ENCODE data around the gene HERPUD1. TPM values are rescaled to one million over a fixed set of nuclear protein-coding genes. Genes with fewer than 3 reads are reported as not detected.

The HERPUD1 gene
- total RNA-seq, 1 experiment from 2014 or later: 99.4 TPM

DNA sequence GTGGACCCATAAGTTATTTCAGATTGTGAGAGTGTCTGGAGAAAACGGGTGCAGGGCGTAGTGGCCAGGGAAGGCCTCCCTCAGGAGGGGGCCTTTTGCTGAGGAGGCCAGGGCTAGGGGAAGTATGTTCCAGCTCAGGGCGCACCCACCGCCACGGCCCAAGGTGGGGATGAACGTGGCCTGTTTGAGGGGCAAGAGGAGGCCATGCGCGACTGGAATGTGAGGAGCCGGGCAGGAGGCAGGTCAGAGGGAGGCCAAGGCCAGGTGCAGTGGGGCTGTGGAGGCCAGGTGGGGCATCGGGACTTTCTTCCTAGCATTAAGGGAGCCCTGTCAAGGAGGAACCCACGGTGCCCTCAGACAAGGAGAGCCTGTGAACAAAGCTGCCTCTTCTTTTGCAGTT lies 40.3 kb upstream of the HERPUD1 start:
- Histone ChIP-seq H3K4me3 (ENCODE audit: low read depth, low read length, poor library complexity, severe bottlenecking) (no peak overlapping the region), H3K27ac (ENCODE audit: low read depth, low read length, poor library complexity, severe bottlenecking) (no peak overlapping the region), H3K27me3 (replicated peaks; ENCODE audit: insufficient read depth, low read depth, low read length, poor library complexity) (no peaks in the 10 kb centered on the region), H3K4me1 (ENCODE audit: insufficient read depth, low read length, poor library complexity, severe bottlenecking) (no peaks in the 10 kb centered on the region), H3K36me3 (ENCODE audit: insufficient read depth, low read length, poor library complexity, severe bottlenecking) (no peaks in the 10 kb centered on the region), H3K9me3 (ENCODE audit: low read depth, low read length, poor library complexity, severe bottlenecking) (no peaks in the 10 kb centered on the region)
- no peak for DNase-seq (ENCODE audit: low spot score)
- ChIA-PET POLR2A (ENCODE audit: low non-redundant PET) (no interaction called here), CTCF (interaction anchor here (0.6 kb wide), 1 partner anchor 627 kb away, joined by 3 read pairs; no protein-coding TSS in a partner anchor)
- BruUV-seq (replicated peaks): no TSS peak
- TF ChIP-seq, protein P1, sequence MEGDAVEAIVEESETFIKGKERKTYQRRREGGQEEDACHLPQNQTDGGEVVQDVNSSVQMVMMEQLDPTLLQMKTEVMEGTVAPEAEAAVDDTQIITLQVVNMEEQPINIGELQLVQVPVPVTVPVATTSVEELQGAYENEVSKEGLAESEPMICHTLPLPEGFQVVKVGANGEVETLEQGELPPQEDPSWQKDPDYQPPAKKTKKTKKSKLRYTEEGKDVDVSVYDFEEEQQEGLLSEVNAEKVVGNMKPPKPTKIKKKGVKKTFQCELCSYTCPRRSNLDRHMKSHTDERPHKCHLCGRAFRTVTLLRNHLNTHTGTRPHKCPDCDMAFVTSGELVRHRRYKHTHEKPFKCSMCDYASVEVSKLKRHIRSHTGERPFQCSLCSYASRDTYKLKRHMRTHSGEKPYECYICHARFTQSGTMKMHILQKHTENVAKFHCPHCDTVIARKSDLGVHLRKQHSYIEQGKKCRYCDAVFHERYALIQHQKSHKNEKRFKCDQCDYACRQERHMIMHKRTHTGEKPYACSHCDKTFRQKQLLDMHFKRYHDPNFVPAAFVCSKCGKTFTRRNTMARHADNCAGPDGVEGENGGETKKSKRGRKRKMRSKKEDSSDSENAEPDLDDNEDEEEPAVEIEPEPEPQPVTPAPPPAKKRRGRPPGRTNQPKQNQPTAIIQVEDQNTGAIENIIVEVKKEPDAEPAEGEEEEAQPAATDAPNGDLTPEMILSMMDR (conservative IDR thresholded peaks at IDR 0.05; ENCODE audit: low read depth, low read length): no peak
- no peak for TF ChIP-seq EZH2 (IDR thresholded peaks at IDR 0.05; ENCODE audit: borderline replicate concordance, low read depth, low read length, poor library complexity, severe bottlenecking)
- intact Hi-C loops (cut with micrococcal nuclease; ENCODE audit: unreplicated experiment): no loop called here

DNA sequence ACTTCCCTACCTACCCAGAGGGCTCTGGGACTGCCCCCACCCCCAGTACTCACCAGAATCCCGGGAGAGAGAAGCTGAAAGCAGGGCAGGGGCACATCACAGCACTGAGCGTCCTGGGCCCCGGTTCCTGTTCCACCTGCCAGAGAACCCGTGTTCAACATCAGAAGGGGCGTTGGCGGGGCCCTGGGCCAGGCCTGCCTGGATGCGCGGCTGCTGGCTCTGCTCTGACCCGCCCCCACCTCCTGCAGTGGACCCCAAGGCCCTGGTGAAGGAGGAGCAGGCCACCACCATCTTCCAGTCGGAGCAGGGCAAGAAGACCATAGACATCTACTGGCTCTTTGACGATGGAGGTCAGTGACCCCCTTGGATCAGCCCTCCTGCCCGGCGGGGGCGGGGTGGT lies 39.2 kb upstream of the HERPUD1 start:
- H3K27me3 ChIP-seq (replicated peaks; ENCODE audit: insufficient read depth, low read depth, low read length, poor library complexity): no peaks in the 10 kb centered on the region
- H3K9me3 ChIP-seq (ENCODE audit: low read depth, low read length, poor library complexity, severe bottlenecking): no peaks in the 10 kb centered on the region
- H3K27ac ChIP-seq (ENCODE audit: low read depth, low read length, poor library complexity, severe bottlenecking): no peak overlapping the region
- no peak for DNase-seq (ENCODE audit: low spot score)
- no TSS peak for BruUV-seq (replicated peaks)
- intact Hi-C loops (cut with micrococcal nuclease; ENCODE audit: unreplicated experiment): no loop called here
- TF ChIP-seq, protein P1 (conservative IDR thresholded peaks at IDR 0.05; ENCODE audit: low read depth, low read length): no peak
- TF ChIP-seq EZH2 (IDR thresholded peaks at IDR 0.05; ENCODE audit: borderline replicate concordance, low read depth, low read length, poor library complexity, severe bottlenecking): no peak
- CTCF ChIA-PET: no interaction called here
- POLR2A ChIA-PET (ENCODE audit: low non-redundant PET): no interaction called here
- no peak overlapping the region for H3K4me3 ChIP-seq (ENCODE audit: low read depth, low read length, poor library complexity, severe bottlenecking)
- no peaks in the 10 kb centered on the region for H3K4me1 ChIP-seq (ENCODE audit: insufficient read depth, low read length, poor library complexity, severe bottlenecking)
- no peaks in the 10 kb centered on the region for H3K36me3 ChIP-seq (ENCODE audit: insufficient read depth, low read length, poor library complexity, severe bottlenecking)

DNA sequence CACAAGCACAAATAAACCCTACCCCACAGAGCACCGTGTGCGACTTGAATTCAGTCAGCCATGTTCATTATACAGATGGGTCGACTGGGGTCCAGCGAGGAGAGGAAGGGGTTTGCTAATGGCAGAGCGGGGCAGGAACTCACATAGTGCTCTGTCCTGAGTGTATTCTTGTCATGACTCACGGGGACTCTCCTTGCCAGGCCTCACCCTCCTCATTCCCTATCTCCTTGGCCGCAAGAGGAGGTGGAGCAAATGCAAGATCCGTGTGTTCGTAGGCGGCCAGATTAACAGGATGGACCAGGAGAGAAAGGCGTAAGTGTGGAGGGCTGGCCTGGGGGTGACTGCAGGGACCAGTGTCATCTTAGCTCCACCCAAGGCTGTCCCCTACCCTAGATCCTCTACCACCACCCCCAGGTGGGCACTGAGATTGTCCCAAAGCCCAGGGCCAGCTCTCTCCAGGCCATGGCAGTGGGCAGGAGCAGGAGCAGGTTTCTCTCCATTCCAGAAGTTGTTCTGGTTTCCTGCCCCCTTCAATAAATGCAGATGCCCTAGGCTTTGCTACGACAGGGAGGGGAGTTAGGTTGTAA lies 37.5 kb upstream of the HERPUD1 start:
- DNase-seq (ENCODE audit: low spot score): no peak
- Histone ChIP-seq H3K27me3 (replicated peaks; ENCODE audit: insufficient read depth, low read depth, low read length, poor library complexity) (no peaks in the 10 kb centered on the region), H3K4me1 (ENCODE audit: insufficient read depth, low read length, poor library complexity, severe bottlenecking) (no peaks in the 10 kb centered on the region), H3K4me3 (ENCODE audit: low read depth, low read length, poor library complexity, severe bottlenecking) (no peak overlapping the region), H3K27ac (ENCODE audit: low read depth, low read length, poor library complexity, severe bottlenecking) (no peak overlapping the region), H3K9me3 (ENCODE audit: low read depth, low read length, poor library complexity, severe bottlenecking) (no peaks in the 10 kb centered on the region), H3K36me3 (ENCODE audit: insufficient read depth, low read length, poor library complexity, severe bottlenecking) (no peaks in the 10 kb centered on the region)
- BruUV-seq (replicated peaks): no TSS peak
- no peak for TF ChIP-seq EZH2 (IDR thresholded peaks at IDR 0.05; ENCODE audit: borderline replicate concordance, low read depth, low read length, poor library complexity, severe bottlenecking)
- TF ChIP-seq, protein P1 (conservative IDR thresholded peaks at IDR 0.05; ENCODE audit: low read depth, low read length): no peak
- ChIA-PET POLR2A (ENCODE audit: low non-redundant PET) (no interaction called here), CTCF (no interaction called here)
- intact Hi-C loops (cut with micrococcal nuclease; ENCODE audit: unreplicated experiment): no loop called here
